GM21619 (cell line): Measurements from ENCODE around the gene GARS1.
"Not testable (repeated sequence)": the region's sequence is repeated elsewhere in the genome, so short reads cannot be mapped to it uniquely, and the experiment has no call there.

Source experiments
- ATAC-seq: cut with Tn5 transposase; IDR thresholded peaks from one replicate; pipeline ENCODE4 v1.9.1; 2021; ENCODE audit not compliant: unreplicated experiment

GARS1 gene

DNA sequence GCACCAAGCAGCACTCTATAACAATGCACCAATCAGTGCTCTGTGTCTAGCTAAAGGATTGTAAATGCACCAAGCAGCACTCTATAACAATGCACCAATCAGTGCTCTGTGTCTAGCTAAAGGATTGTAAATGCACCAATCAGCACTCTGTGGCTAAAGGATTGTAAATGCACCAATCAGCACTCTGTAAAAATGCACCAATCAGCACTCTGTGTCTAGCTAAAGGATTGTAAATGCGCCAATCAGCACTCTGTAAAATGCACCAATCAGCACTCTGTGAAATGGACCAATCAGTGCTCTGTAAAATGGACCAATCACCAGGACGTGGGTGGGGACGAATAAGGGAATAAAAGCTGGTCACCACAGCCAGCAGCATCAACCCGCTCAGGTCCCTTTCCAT is 24.4 kb upstream of the GARS1 start:
- not testable (repeated sequence) for ATAC-seq

DNA sequence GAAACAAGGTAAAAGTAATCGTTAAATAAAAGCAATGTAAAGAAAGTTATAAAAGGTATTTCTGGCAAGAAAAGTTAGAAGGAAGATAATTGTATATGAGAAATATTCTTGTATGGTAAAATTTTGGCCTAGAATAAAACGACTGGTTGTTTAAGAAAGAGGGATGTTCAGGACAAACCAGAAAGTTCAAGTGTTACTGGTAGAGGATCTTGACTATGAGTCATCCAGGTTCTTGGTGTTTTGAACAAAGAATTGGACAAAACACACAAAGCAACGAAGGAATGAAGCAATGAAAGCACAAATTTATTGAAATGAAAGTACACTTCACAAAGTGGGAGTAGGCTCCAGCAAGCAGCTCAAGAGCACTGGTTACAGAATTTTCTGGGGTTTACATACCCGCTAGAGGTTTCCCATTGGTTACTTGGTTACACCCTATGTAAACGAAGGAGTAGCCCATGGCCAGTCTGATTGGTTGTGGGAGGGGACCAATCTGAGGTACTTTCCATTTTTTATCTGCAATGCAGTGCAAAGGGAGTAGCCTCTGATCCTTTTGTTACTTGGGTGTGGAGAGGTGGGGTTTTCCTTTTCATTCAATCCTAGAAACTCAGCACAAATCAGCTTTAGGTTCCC is 22.4 kb upstream of the GARS1 start:
- ATAC-seq, result no peak

DNA sequence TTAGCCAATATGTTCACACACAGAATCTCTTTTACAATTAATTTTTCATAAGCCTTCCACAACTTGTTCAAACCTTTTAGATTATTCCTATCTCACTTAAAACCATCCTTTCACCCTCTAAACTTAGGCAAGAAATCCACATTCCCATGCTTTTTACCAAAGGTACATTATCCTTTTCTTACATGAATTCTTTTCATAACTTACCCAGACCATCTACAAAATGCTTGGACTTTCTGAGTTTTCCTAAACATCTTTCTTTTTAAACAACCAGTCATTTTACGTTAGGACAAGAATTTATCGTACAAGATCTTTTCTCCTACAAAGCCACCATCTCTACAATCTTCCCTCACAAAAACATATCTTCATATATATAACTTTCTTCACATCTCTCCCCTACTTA is 18.8 kb upstream of the GARS1 start:
- no peak for ATAC-seq

DNA sequence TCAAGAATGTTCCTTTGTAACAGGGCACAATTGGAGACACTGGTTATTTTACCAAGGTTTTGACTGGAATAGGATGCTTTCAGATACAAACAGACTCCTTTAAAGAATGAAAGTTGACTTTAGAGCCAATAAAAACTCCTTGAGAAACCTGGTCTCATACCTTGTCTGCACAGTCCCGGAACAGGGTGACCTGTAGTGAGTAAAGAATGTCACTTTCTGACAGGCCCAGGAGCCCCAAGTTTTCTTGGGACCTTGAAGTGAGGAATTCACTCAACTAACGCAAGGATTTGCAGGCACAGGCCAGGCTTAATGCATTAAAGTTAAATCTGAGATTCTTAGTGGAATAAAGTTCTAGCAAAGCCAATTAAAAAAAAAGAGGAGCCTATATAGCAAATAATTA is 11.5 kb upstream of the GARS1 start:
- ATAC-seq, result no peak

DNA sequence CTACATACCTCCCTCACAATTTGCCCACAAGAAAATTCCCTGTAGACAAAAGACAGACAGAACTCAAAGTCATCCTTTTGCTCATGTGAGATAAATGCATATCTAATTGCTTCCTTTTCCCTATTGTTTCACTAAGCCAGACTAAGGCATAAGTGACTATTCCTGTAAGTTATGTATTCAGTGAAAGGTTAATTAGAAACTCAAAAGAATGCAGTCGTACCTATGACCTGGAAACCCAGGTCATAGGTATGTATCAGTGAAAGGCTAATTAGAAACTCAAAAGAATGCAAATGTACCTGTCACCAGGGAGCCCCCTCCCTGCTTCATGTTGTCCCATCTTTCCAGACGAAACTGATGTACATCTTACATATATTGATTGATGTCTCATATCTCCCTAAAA is 10.3 kb upstream of the GARS1 start:
- ATAC-seq, result no peak

DNA sequence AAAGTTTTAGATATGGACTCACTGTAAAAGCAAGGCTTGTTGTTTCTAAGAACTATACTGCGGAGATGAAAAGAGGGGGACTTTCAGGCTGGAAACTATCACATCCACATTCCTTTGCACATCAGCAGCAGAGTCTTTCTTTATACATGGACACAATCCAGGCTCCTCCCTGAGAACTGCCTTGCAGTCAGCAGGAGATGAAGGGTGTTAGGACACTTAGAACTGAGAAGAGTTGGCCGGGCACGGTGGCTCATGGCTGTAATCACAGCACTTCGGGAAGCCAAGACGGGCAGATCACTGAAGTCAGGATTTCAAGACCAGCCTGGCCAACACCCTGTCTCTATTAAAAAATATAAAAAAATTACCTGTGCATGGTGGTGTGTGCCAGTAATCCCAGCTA is 9.7 kb upstream of the GARS1 start:
- ATAC-seq, result no peak

DNA sequence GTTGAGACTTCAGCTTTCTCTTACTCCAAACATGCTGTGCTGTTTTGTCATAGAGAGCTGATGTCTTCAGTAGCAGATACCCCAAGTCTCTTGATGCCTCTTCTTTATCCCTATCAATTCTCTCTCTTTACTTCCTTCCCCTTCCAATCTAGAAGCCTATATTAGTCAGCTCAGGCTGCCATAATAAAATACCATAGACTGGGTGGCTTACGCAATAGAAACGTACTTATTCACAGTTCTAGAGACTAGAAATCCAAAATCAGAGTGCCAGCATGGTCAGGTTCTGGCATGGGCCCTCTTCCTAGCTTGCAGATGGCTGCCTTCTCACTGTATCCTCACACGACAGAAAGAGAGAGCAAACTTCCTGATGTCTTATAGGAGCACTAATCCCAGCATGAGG is 9.0 kb upstream of the GARS1 start:
- no peak for ATAC-seq

DNA sequence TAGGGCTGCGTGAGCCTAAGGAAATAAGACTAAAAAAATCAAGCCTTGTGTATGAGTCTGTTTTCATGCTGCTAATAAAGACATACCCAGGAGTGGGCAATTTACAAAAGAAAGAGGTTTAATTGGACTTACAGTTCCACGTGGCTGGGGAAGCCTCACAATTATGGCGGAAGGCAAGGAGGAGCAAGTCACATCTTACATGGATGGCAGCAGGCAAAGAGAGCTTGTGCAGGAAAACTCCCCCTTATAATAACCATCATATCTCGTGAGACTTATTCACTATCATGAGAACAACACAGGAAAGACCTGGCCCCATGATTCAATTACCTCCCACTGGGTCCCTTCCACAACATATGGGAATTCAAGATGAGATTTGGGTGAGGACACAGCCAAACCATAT is 7.1 kb upstream of the GARS1 start:
- ATAC-seq, result not testable (repeated sequence)

DNA sequence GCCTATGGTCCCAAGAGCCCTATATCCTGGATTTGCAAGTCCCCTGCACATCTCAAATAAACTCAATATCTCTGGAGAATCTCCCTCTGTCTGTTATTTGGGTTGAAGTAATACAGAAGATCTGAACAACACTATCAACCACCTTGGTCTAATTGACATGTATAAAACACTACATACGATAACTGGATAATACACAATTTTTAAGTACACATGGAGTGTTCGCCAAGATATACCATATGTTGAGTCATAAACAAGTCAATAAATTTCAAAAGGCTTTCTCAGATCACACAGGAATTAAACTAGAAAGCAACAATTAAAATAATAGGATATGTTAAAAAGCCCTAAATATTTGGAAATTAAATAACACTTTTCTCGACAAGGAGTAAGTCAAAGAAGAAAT is 5.6 kb upstream of the GARS1 start:
- ATAC-seq, result no peak

DNA sequence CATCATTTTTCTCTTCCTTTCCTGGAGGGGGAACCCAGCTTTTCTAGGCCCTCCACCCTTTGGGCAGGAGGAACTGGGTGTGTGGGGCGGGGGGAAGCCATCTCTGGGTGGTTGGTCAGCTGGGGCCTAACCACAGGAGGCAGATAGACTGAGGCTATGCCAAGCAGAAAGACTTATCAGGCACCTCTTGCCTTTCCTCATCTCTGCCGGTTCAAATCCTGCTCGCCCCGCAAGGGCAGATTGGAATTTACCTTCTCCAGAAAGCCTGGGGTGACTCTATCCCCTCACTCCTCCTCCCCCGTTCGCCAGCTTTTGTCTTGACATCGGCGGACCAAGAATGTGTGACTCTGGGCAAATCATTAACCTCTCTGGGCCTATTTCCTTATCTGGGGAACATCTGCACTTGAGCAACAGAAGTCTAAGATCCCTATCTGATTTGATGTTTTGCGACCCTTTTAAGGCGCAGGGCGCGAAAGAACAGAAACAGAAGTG is 584 bp upstream of the GARS1 start:
- ATAC-seq, result peak; percentile 35

DNA sequence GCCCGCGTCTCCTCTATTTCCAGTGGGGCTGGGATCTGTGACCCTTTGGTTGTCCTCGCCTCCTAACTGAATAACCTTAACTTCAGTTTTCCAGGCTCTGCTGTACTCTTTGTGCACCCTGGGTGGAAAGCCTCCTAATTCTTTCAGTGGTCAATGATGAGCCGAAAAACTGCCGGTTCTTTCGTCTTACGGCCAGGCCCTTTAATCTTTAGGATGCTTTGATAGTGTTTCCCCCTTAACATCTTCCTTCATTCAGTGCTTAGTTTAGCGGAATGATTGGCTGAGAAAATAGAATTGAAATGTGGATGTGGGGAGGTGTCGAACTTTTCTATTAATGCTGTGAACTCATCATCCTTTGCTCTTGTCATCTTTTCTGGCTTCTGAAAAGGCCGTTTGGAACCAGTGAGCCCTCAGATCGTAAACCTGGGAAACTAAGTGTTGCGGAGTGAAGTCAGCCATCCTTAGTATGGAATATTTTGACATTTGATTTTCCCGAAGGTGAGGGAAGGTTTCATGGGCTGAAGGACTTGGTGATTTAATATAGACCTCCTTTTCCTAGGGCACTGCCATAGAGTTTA is 847 bp downstream of the GARS1 start:
- ATAC-seq, result no peak

DNA sequence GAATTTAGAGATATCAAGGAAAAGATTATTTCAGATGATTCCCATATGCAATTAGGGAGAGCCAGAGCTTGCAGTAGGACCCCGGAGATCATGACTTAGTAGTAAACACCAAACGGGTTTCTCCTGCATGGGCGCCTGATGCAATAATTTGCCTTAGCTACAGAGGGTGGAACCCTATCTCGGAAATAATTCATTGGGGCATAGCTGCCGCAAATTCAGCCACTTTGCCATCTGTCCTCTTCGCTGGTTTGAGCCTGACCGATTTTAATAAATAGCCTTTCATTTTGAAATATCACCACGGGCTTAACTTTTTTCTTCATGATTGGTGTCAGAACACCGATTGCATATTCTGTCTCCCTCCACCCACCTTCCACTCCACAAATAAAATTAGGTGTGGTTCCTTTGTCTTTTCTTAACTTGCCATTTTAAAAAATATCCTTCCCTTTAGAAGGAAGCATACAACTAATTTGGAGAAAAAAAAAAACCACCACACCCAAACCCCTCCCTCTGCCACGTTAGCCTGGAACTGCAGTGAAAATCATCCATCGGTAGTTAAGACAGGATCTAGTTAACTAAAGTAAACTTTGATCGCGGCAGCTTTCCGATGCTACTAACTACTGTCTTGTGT is 1.4 kb downstream of the GARS1 start:
- ATAC-seq, result no peak

DNA sequence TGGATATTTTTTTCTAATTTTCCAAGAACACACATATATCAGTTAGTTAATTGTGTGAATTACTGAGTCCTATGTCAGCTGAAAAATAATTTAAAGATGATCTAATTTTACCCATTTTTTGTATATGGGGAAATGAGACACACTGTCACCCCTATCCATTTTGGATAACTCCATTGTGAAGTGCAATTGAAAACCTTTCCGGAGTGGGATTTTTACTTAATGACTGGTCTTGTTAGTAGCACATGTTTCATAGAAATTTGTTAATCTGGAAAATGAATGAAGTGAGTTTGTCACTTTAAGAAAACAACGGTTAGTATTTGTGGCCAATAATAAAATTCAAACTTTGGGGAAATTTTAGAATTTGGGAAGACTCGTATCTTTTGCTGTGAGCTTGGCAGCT is 2.0 kb downstream of the GARS1 start:
- ATAC-seq, result no peak

DNA sequence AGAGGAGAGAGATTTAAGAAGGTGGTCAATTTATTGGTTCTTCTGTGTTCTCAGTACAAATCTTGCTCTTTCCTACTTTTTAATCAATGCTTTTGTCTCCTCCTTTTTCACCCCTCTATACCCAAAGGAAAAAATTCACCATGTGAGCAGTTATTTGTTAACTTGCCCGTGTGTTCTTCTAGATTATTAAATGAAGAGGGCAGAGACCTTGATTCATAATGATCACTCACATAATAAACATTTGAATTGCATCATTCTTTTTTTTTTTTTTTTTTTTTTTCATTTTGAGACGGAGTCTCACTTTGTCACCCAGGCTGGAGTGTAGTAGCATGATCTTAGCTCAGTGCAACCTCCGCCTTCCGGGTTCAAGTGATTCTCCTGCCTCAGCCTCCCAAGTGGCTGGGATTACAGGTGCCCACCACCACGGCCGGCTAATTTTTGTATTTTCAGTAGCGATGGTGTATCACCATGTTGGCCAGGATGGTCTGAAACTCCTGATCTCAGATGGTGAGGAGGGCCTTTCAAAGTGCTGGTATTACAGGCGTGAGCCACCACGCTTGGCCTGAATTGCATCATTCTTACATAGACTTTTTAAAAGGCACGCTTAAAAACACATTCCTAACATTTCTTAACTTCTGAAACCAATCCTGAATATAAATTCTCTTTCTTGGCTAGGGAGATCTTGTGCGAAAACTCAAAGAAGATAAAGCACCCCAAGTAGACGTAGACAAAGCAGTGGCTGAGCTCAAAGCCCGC is 3.6 kb downstream of the GARS1 start:
- no peak for ATAC-seq

DNA sequence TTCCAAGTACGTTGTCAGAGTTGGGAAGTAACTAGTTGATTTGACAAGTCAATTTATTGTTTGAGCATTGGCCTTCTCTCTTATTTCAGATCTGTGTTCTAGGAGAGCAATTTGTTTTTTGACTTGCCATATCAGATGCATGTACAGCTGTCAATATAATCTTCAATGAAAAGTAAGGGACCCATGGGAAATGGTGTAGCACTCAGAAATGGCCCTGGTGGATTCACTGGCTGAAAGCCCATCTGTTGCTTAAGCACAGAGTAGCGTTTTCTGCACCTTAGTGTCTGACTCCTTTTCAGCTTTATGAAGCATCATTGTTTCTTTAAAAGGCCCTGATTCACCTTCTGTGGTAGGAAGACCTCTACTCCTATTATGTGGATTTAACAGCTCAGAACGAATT is 10.2 kb downstream of the GARS1 start:
- ATAC-seq, result no peak

DNA sequence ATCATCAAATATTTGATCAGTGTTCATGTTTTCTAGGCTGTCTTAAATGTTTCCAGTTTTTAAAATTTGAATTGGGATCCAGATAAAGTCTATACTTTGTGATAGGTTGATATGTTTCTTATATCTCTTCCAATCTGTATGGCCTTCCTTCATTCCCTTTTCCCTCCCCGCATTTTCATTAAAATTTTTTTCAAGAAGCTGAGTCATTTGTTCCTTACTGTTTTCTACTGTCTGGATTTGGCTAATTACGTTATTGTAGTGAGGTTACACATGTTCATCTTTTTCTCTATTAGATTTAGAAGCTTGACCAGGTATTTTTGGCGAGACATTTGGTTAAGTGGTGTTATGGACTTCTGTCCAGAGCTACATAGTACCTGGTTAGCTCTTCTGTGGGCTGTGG is 11.2 kb downstream of the GARS1 start:
- ATAC-seq, result no peak

DNA sequence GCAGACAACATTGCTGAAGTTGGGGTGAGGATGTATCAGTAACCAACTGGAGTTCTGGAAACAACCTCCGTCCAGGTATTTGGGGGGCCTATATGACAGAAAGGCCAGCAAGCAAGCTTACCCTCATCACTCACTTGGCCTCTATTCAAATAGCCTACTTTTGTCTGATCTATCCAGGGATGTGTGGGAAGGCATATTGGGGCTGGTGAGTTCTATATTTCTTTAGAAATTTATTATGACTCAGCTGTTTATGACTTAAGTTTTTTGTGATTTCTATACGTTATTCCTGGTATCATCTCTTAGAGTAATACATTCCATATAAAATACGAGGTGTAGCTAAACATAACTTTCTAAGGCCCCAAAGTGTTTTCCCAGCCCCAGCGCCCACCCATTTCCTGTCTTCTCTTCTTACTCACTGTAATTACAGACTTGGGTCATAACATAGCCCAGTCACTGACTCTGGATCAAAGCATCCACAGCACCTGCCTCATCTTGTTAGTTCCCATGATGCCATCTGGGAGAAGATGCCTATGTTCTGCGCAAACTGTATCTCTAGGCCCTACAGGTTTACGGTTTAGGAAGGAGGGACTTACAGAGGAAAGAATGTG is 18.1 kb downstream of the GARS1 start:
- ATAC-seq, result no peak

DNA sequence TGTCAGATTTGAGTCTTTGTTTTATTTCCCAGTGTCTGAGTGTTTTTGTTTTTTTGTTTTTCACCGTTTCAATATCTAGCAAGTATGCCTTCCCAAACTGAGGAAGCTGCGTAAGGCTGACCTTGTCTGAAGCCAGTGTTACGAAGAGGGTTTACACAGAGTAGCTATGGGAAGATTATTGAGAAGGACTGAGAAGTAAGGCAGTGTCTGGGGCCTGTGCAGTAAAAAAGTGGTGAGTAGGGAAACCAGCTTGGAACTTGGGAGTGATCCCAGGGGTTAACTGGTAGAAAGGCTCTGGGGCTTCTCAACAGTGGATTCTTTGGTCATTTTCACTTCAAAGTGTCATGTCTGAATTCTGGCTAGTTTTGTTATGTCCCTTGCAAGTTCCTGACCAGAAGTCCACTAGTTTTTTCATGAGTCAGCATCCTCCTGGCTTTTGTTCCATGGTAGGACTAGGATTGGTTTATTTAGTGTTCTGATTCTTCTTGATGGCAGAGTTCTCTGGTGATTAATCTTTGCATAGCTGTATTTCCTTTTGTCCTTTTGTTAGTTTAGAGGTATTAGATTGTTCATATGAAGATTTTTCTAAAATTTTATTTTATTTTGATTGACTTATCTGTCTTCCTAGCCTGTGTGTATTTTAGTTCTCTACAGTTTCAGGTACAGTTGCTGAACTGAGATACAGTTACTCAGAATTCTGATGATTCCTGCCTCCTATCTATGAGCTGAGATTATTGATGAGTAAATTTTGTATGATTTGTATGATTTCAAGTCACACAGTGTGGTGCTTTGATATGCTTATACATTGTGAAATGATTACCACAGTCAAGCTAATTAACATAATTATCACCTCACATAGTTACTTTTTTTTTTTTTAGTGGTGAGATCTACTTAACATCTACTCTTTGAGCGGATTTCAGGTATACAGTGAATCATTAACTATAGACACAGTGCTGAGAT is 19.0 kb downstream of the GARS1 start:
- ATAC-seq, result no peak

DNA sequence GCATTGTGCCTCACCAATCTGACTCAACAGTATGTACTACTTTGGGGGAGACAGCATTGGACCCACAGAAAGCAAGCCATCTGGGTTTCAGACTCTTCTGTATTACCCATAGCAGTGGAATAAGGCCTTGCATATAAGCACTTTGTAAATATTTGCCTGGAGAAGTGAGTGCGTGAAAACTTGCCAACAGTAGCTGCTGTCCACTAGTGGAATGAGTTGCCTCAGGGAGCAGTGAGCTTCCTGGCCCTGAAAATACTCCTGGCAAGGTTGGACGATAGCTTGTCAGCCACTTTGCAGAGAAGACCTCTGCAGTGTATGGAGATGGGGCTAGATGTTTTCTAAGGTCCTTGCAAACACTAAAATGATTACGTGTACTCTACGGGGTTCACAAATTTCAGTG is 21.6 kb downstream of the GARS1 start:
- no peak for ATAC-seq

DNA sequence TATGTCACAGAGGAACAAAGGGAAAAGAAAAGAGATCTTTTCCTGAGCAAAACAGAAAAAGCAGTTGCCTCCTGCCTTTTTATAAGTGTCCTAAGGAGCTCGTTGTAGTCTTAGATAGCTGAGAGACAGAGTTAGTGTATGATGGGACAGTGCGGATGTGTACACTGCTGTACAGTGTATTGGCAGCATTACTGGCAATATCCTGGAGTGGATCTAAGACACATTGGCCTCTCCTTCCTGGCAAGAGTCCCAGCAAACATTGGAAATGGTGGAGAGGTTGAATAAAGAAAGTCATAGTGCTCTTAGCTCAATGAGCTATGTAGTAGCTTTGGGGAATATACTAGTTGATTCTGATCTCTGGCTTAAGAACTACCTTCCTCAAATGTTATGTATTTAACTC is 22.7 kb downstream of the GARS1 start:
- ATAC-seq, result no peak
